HCT116 (cell line): ENCODE data around the gene GARIN5B. TPM values are rescaled to one million over a fixed set of nuclear protein-coding genes. Genes with fewer than 3 reads are reported as not detected.

ENCODE experiments used
- ATAC-seq: fragments of 200-7000 bp; cut with Tn5 transposase; 2 replicates; pipeline ENCODE4 v1.9.1; 2020; ENCODE audit warnings: mild to moderate bottlenecking, moderate library complexity
- BruUV-seq: library from RNA; stranded (reverse); fragments of 400-500 nt; replicated peaks from 2 replicates; lab custom pipeline; 2021; lab: Mats Ljungman, UMichigan
- CTCF ChIA-PET: fragments of 300-600 bp; sonication (Branson Sonifier 250); formaldehyde crosslinking; loops from one replicate; lab custom pipeline; 2021; ENCODE audit warnings: antibody characterized with exemption; lab: Charles Lee
- POLR2A ChIA-PET: fragments of 300-600, 350-600 bp; sonication (Branson Sonifier 250); formaldehyde crosslinking; loops from one replicate; lab custom pipeline; 2021; ENCODE audit warnings: antibody characterized with exemption; lab: Charles Lee
- RAD21 ChIA-PET, 2 experiments: fragments of 300-600 bp; sonication (Branson Sonifier 250); formaldehyde crosslinking; loops; one replicate each; lab custom pipeline; 2023; ENCODE audit warnings: low total read pairs in 2 of 2; ENCODE audit not compliant: uncharacterized antibody in 2 of 2, unreplicated experiment in 2 of 2, low non-redundant PET in 1 of 2; lab: Charles Lee
- DNase-seq: peaks from one replicate; pipeline ENCODE4 v3.0.0-alpha.2; 2010; ENCODE audit warnings: low read depth, low spot score
- H2AFZ ChIP-seq: fragments of 200-600 bp; shearing (Covaris generic), sonication (generic); 2 replicates; pipeline ENCODE4 v1.6.1; 2017; ENCODE audit warnings: low read depth, mixed run types, mixed read lengths, antibody characterized with exemption, low read length; ENCODE audit not compliant: poor library complexity, severe bottlenecking
- H3K27ac ChIP-seq: 2 replicates; pipeline ENCODE4 v1.5.1; 2012; ENCODE audit warnings: low read depth, low read length
- H3K27me3 ChIP-seq: fragments of 200-600 bp; sonication (generic); 2 replicates; pipeline ENCODE4 v1.6.1; 2016; ENCODE audit warnings: mixed run types, low read length, mixed read lengths; ENCODE audit not compliant: insufficient read depth
- H3K36me3 ChIP-seq, 2 experiments: fragments of 200-500 bp in 1 of 2; fragments of 200-600 bp in 1 of 2; sonication (Bioruptor generic) in 1 of 2; sonication (generic) in 1 of 2; 2 replicates each; pipeline versions ENCODE4 v1.5.1 to v1.6.1; 2014 to 2016; ENCODE audit warnings: low read length in 2 of 2, inconsistent platforms in 1 of 2, mixed read lengths in 1 of 2, mixed run types in 1 of 2; ENCODE audit not compliant: insufficient read depth in 2 of 2, control insufficient read depth in 1 of 2
- H3K4me1 ChIP-seq, 2 experiments: fragments of 200-600 bp in 1 of 2; sonication (generic) in 1 of 2; 2 replicates each; pipeline versions ENCODE4 v1.5.1 to v1.6.1; 2012 to 2017; ENCODE audit warnings: low read length in 2 of 2, inconsistent platforms in 1 of 2, mild to moderate bottlenecking in 1 of 2, mixed read lengths in 1 of 2, mixed run types in 1 of 2, moderate library complexity in 1 of 2; ENCODE audit not compliant: insufficient read depth in 2 of 2, control insufficient read depth in 1 of 2
- H3K4me2 ChIP-seq: fragments of 200-600 bp; sonication (generic); 2 replicates; pipeline ENCODE4 v1.6.1; 2017; ENCODE audit warnings: mixed run types, low read length, mixed read lengths
- H3K4me3 ChIP-seq, 2 experiments: fragments of 200-600 bp in 1 of 2; sonication (generic) in 1 of 2; replicated peaks in 1 of 2; 2 replicates each; pipeline ENCODE4 v1.5.1; 2011 to 2016; ENCODE audit warnings: low read length in 2 of 2, control low read depth in 1 of 2, low read depth in 1 of 2, mild to moderate bottlenecking in 1 of 2, mixed read lengths in 1 of 2, mixed run types in 1 of 2
- H3K79me2 ChIP-seq: fragments of 200-600 bp; sonication (generic); 2 replicates; pipeline ENCODE4 v1.6.1; 2017; ENCODE audit warnings: mild to moderate bottlenecking, mixed run types, low read length, moderate library complexity, mixed read lengths; ENCODE audit not compliant: insufficient read depth
- H3K9ac ChIP-seq: fragments of 200-600 bp; sonication (generic); 2 replicates; pipeline ENCODE4 v1.6.1; 2016; ENCODE audit warnings: low read length, mixed read lengths
- H3K9me2 ChIP-seq: fragments of 200-600 bp; sonication (generic), shearing (Covaris generic); 2 replicates; pipeline ENCODE4 v1.6.1; 2017; ENCODE audit warnings: mixed run types, mild to moderate bottlenecking, moderate library complexity; ENCODE audit not compliant: insufficient read depth
- H3K9me3 ChIP-seq, 2 experiments: fragments of 200-500 bp in 1 of 2; fragments of 200-600 bp in 1 of 2; sonication (Bioruptor generic) in 1 of 2; sonication (generic) in 1 of 2; 2 replicates each; pipeline ENCODE4 v1.6.1; 2014 to 2017; ENCODE audit warnings: low read length in 2 of 2, mixed read lengths in 2 of 2, inconsistent platforms in 1 of 2, low read depth in 1 of 2, mild to moderate bottlenecking in 1 of 2, mixed run types in 1 of 2, moderate library complexity in 1 of 2; ENCODE audit not compliant: control insufficient read depth in 1 of 2, insufficient read depth in 1 of 2
- H4K20me1 ChIP-seq: fragments of 200-600 bp; sonication (generic), shearing (Covaris generic); 2 replicates; pipeline ENCODE4 v1.6.1; 2017; ENCODE audit warnings: mixed run types, mild to moderate bottlenecking, moderate library complexity; ENCODE audit not compliant: insufficient read depth
- CBX3 ChIP-seq: IDR thresholded peaks from 2 replicates; pipeline ENCODE4 v1.6.1; 2012; ENCODE audit warnings: low read depth
- CEBPB ChIP-seq: IDR thresholded peaks from 2 replicates; pipeline ENCODE4 v1.6.1; 2012; ENCODE audit warnings: low read depth
- EGR1 ChIP-seq: IDR thresholded peaks from 2 replicates; pipeline ENCODE4 v1.6.1; 2012; ENCODE audit warnings: low read depth
- EZH2phosphoT487 ChIP-seq: fragments of 200-600 bp; IDR thresholded peaks from 2 replicates; pipeline ENCODE4 v1.6.1; 2018; ENCODE audit warnings: antibody characterized with exemption, borderline replicate concordance
- FOSL1 ChIP-seq: IDR thresholded peaks from 2 replicates; pipeline ENCODE4 v1.6.1; 2012; ENCODE audit warnings: low read depth
- POLR2A ChIP-seq: IDR thresholded peaks from 2 replicates; pipeline ENCODE4 v1.7.0; 2011; ENCODE audit warnings: borderline replicate concordance; ENCODE audit not compliant: insufficient read depth, insufficient read length; ENCODE audit errors: extremely low read depth
- POLR2AphosphoS5 ChIP-seq: IDR thresholded peaks from 2 replicates; pipeline ENCODE4 v1.6.1; 2011; ENCODE audit warnings: mild to moderate bottlenecking, low read depth, low read length, moderate library complexity
- RAD21 ChIP-seq: IDR thresholded peaks from 2 replicates; pipeline ENCODE4 v1.6.1; 2012; ENCODE audit warnings: low read depth, mild to moderate bottlenecking
- SIN3A ChIP-seq: IDR thresholded peaks from 2 replicates; pipeline ENCODE4 v1.6.1; 2012; ENCODE audit warnings: low read depth
- TCF7L2 ChIP-seq: IDR thresholded peaks from 2 replicates; pipeline ENCODE4 v1.7.0; 2011; ENCODE audit warnings: borderline replicate concordance, inconsistent platforms; ENCODE audit not compliant: insufficient read depth, insufficient read length; ENCODE audit errors: extremely low read depth
- ZFX ChIP-seq: fragments of 450-650 bp; IDR thresholded peaks from 2 replicates; pipeline ENCODE4 v1.6.1; 2017
- ZNF274 ChIP-seq: fragments of 200-500 bp; sonication (Bioruptor generic); IDR thresholded peaks from 2 replicates; pipeline ENCODE4 v1.6.1; 2014; ENCODE audit warnings: mild to moderate bottlenecking, low read depth, low read length, inconsistent platforms
- intact Hi-C: fragments of 100-400 bp; cut with micrococcal nuclease; formaldehyde crosslinking; loops from 2 replicates; pipeline ENCODE4 v1.10.0; 2022
- total RNA-seq: library from RNA; stranded (reverse); gene quantifications from one replicate; pipeline ENCODE4 v1.2.1, GENCODE V29; 2021; ENCODE audit not compliant: unreplicated experiment
- TF ChIP-seq, protein P1 (sequence below): IDR thresholded peaks from 2 replicates; pipeline ENCODE4 v1.6.1; 2012; ENCODE audit warnings: low read depth
- TF ChIP-seq, protein P2 (sequence below), 3 experiments: fragments of 200-600 bp in 1 of 3; sonication (generic) in 1 of 3; IDR thresholded peaks in 2 of 3; conservative IDR thresholded peaks in 1 of 3; 2 replicates each; pipeline ENCODE4 v1.5.1; 2012 to 2017; ENCODE audit warnings: low read depth in 2 of 3, low read length in 2 of 3, antibody characterized with exemption in 1 of 3, borderline replicate concordance in 1 of 3, control low read depth in 1 of 3, mild to moderate bottlenecking in 1 of 3, mixed read lengths in 1 of 3, mixed run types in 1 of 3, moderate library complexity in 1 of 3; ENCODE audit not compliant: insufficient read depth in 1 of 3
- TF ChIP-seq, protein P3 (sequence below): IDR thresholded peaks from 2 replicates; pipeline ENCODE4 v1.6.1; 2012
- TF ChIP-seq, protein P4 (sequence below): IDR thresholded peaks from 2 replicates; pipeline ENCODE4 v1.6.1; 2012

Gene GARIN5B
- total RNA-seq, 1 experiment from 2014 or later: not detected

DNA sequence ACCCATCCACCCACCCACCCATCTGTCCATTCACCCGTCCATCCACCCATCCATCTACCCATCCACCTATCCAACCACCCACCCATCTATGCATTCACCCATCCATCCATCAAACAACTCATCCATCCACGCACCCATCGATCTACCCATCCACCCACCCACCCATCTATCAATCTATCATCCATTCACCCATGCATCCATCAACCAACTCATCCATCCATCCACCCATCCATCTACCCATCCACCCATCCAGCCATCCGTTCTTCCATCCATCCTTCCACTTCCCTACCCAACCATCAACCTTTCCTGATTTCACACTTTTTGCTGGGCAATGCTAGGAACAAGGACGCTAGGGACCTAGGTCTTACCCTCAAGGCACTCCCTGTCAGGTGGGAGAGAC, 19.0 kb upstream of the GARIN5B start:
- peaks cover 7% of the 10 kb centered on the region; the same call in 1 of the 2 replicates for H4K20me1 ChIP-seq
- H3K79me2 ChIP-seq: peaks cover 38% of the 10 kb centered on the region
- H3K4me2 ChIP-seq: peak overlapping the region; percentile 95; the same call in 1 of the 2 replicates
- TF ChIP-seq ZNF274: no peak
- TF ChIP-seq, protein P1, sequence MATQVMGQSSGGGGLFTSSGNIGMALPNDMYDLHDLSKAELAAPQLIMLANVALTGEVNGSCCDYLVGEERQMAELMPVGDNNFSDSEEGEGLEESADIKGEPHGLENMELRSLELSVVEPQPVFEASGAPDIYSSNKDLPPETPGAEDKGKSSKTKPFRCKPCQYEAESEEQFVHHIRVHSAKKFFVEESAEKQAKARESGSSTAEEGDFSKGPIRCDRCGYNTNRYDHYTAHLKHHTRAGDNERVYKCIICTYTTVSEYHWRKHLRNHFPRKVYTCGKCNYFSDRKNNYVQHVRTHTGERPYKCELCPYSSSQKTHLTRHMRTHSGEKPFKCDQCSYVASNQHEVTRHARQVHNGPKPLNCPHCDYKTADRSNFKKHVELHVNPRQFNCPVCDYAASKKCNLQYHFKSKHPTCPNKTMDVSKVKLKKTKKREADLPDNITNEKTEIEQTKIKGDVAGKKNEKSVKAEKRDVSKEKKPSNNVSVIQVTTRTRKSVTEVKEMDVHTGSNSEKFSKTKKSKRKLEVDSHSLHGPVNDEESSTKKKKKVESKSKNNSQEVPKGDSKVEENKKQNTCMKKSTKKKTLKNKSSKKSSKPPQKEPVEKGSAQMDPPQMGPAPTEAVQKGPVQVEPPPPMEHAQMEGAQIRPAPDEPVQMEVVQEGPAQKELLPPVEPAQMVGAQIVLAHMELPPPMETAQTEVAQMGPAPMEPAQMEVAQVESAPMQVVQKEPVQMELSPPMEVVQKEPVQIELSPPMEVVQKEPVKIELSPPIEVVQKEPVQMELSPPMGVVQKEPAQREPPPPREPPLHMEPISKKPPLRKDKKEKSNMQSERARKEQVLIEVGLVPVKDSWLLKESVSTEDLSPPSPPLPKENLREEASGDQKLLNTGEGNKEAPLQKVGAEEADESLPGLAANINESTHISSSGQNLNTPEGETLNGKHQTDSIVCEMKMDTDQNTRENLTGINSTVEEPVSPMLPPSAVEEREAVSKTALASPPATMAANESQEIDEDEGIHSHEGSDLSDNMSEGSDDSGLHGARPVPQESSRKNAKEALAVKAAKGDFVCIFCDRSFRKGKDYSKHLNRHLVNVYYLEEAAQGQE: no peak
- ATAC-seq (no peak), DNase-seq (no peak)
- CTCF ChIA-PET: no interaction called here
- peaks cover 2 to 11% of the 10 kb centered on the region in 2 experiments; a peak in 2 of 4 replicates for H3K36me3 ChIP-seq
- RAD21 ChIA-PET: no interaction called here
- no peaks in the 10 kb centered on the region for H3K27me3 ChIP-seq
- POLR2A ChIA-PET: interaction anchor here (0.6 kb wide), 1 partner anchor 243 kb away, joined by 3 read pairs; the partner anchor contains the start of gene ZNF784
- no peak overlapping the region for H3K4me3 ChIP-seq
- H3K27ac ChIP-seq: no peak overlapping the region
- no peak overlapping the region for H3K9ac ChIP-seq
- H3K9me2 ChIP-seq: no peaks in the 10 kb centered on the region
- BruUV-seq: no TSS peak
- peaks cover 1 to 33% of the 10 kb centered on the region in 2 experiments; a peak in 3 of 4 replicates for H3K4me1 ChIP-seq
- no peaks in the 10 kb centered on the region for H3K9me3 ChIP-seq
- H2AFZ ChIP-seq: no peak overlapping the region
- intact Hi-C loops: loop anchor here (5.0 kb wide), 1 partner anchor 80 kb away; no protein-coding TSS in a partner anchor

DNA sequence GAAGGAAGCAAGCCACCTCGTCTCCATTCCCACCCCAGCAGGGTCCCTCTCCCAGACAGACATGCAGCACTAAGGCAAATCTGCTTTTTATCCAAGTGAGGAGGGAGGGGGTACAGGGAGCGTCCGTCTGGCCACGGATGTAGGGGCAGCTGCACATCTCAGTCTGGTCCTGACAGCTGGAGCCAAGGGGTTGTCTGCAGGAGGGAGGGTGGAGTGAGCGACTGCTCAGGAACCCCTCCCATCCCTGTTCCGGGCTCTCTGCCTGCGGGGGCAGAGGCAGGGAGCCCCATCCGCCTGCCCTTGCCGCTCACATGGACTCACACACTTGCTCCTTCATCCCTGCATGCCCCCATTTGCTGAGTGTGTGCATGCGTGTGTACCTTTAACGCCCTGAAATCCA, 16.1 kb upstream of the GARIN5B start:
- H3K79me2 ChIP-seq: peaks cover 18% of the 10 kb centered on the region
- no peak overlapping the region for H2AFZ ChIP-seq
- peaks cover 14 to 45% of the 10 kb centered on the region in 2 experiments; a peak in 3 of 4 replicates for H3K4me1 ChIP-seq
- no peak overlapping the region for H3K4me2 ChIP-seq
- no peak for ATAC-seq
- ChIA-PET RAD21 (no interaction called here), CTCF (no interaction called here), POLR2A (interaction anchor here (0.6 to 1.4 kb wide), 2 partner anchors 10 to 204 kb away, joined by 3 to 4 read pairs; no protein-coding TSS in a partner anchor)
- no peak overlapping the region for H3K4me3 ChIP-seq
- H3K9ac ChIP-seq: no peak overlapping the region
- no peaks in the 10 kb centered on the region for H3K36me3 ChIP-seq
- no peaks in the 10 kb centered on the region for H4K20me1 ChIP-seq
- H3K9me2 ChIP-seq: no peaks in the 10 kb centered on the region
- no peaks in the 10 kb centered on the region for H3K9me3 ChIP-seq
- H3K27me3 ChIP-seq: no peaks in the 10 kb centered on the region
- BruUV-seq: no TSS peak
- H3K27ac ChIP-seq: no peak overlapping the region
- no peak for DNase-seq
- intact Hi-C loops: no loop called here
- TF ChIP-seq TCF7L2 (no peak), CEBPB (no peak), ZNF274 (no peak), ZFX (no peak), CBX3 (no peak), RAD21 (no peak), FOSL1 (no peak), POLR2A (no peak), EGR1 (no peak), SIN3A (no peak), POLR2AphosphoS5 (no peak), EZH2phosphoT487 (no peak)
- TF ChIP-seq, protein P2, sequence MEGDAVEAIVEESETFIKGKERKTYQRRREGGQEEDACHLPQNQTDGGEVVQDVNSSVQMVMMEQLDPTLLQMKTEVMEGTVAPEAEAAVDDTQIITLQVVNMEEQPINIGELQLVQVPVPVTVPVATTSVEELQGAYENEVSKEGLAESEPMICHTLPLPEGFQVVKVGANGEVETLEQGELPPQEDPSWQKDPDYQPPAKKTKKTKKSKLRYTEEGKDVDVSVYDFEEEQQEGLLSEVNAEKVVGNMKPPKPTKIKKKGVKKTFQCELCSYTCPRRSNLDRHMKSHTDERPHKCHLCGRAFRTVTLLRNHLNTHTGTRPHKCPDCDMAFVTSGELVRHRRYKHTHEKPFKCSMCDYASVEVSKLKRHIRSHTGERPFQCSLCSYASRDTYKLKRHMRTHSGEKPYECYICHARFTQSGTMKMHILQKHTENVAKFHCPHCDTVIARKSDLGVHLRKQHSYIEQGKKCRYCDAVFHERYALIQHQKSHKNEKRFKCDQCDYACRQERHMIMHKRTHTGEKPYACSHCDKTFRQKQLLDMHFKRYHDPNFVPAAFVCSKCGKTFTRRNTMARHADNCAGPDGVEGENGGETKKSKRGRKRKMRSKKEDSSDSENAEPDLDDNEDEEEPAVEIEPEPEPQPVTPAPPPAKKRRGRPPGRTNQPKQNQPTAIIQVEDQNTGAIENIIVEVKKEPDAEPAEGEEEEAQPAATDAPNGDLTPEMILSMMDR (IDR thresholded peaks at IDR 0.05 in 2 of 3, conservative IDR thresholded peaks at IDR 0.05 in 1 of 3; ENCODE audit: borderline replicate concordance in 1 of 3, insufficient read depth in 1 of 3, low read depth in 2 of 3, low read length in 2 of 3): no peak
- TF ChIP-seq, protein P3, sequence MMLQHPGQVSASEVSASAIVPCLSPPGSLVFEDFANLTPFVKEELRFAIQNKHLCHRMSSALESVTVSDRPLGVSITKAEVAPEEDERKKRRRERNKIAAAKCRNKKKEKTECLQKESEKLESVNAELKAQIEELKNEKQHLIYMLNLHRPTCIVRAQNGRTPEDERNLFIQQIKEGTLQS: no peak
- TF ChIP-seq, protein P4, sequence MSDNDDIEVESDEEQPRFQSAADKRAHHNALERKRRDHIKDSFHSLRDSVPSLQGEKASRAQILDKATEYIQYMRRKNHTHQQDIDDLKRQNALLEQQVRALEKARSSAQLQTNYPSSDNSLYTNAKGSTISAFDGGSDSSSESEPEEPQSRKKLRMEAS: no peak
